Dermis blood vessel endothelial cell (primary cell): ENCODE measurements around the gene KRT82. TPM values are rescaled to one million over a fixed set of nuclear protein-coding genes. Genes with fewer than 3 reads are reported as not detected.
"Not testable (repeated sequence)": the region's sequence is repeated elsewhere in the genome, so short reads cannot be mapped to it uniquely, and the experiment has no call there.

Experiments
- DNase-seq: peaks from one replicate; pipeline ENCODE4 v3.0.0; 2010
- total RNA-seq: library from RNA; depleted of rRNA; stranded (reverse); fragments of >200 nt; gene quantifications from 2 replicates; pipeline ENCODE4 v1.2.3, GENCODE V29; 2014

Gene KRT82
- total RNA-seq, 1 donor from 2014 or later = not detected

DNA sequence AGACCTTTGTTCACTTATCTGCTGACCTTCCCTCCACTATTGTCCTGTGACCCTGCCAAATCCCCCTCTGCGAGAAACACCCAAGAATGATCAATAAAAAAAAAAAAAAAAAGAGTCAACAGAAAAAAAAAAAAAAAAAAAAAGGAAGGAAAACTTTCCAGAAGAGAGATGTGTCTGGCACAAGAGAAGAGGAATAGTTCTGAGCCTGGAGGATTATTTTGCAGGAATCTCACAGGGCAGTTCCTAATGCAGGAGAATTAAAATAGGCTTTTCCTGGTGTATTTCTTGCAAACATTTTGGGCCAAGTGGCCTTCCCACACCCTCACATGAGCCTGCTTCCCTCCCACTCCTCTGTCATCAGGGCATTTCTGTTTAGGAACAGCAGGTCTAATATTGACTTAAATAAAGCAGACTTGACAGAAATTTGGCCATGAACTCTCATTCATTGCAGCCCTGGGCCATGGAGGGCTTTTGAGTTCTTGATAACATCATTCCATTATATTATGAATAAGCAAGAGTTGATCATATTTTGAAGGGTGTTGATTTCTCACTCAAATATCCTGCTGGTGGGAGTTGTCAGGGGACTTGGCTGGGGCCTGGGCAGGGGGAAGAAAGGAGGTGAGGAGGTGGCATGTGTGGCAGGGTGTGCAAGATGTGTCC is 4.6 kb upstream of the KRT82 start:
- DNase-seq = not testable (repeated sequence)

DNA sequence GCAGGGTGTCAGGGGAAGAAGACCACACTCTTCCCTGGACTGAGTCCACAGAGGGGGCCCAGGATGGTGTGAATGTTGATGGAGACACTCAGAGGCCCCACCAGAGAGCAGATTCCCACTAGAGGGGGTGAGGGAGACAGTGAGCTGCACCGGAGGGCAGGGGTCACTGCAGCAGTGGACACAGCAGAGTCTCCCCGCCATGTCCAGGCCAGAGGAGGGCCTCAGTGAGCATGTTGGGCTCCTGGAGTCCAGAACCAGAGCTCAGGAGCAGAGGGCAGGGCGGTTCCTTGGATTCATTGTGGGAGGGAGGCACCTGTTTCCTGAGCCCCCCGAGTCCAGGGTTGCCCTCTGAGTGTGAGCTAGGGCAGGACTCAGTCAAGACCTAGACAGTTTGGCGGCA is 1.8 kb upstream of the KRT82 start:
- DNase-seq = no peak

DNA sequence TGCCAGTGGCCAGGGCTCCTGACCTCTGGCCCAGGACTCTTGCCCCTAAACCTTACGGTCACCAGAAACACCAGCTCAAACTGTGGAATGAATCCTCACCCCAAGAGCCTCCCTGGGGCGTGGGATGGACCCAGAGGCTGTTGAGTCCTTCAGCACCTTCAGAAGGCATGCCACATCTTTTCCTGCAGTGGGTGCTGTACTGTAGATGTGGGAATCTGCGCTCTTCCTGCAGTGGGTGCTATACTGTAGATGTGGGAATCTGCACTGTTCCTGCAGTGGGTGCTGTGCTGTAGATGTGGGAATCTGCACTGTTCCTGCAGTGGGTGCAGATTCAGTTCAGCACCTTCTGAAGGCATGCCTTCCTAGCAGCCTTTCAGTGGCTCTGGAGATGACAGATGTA is 1.2 kb downstream of the KRT82 start:
- no peak for DNase-seq

DNA sequence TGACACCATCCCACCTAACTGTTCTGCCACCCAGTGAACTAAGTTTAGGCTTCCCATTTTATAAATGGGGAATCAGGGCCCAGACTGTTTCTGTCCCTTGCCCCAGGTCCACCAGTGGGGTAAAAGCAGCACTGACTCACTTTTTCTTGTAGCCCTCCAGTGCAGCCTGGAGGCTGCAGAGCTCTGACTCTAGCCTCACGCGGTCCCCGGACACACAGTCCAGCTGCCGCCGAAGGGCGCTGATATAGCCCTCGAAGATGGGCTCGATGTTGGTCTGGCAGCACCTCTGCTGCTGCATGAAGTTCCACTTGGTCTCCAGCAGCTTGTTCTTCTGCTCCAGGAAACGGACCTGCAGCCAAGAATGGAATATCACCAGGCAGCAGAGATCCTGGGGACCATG is 2.6 kb downstream of the KRT82 start:
- DNase-seq = no peak

DNA sequence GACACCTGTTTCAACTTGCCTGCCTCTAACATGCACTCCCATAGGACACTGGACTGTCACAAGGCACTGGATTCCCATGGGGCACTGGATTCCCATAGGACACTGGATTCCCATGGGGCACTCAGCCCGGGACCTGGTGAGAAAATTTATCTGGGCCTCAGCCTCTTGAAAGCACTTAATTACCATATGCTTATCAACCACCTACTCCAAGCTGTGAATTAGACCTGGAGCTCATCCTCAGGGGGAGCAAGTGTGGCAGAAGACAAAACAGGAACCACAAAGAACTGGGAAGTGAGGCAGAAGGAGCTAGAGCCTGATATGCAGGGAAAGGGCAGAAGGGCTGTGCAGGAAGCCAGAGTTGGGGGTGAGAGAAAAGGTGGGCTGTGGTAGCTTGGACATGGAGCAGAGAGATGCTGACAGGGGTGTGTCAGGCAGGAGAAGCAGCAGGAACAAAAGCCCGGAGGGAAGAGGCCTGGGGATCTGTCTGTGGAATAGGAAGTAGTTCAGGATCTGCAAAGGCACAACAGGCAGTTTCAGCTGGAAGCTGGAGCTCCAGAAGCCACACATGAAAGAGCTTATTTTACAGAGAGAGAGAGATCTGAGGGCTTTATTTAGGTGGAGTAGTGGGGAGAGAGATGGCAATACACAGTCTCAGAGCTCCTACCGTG is 3.1 kb downstream of the KRT82 start:
- no peak for DNase-seq

DNA sequence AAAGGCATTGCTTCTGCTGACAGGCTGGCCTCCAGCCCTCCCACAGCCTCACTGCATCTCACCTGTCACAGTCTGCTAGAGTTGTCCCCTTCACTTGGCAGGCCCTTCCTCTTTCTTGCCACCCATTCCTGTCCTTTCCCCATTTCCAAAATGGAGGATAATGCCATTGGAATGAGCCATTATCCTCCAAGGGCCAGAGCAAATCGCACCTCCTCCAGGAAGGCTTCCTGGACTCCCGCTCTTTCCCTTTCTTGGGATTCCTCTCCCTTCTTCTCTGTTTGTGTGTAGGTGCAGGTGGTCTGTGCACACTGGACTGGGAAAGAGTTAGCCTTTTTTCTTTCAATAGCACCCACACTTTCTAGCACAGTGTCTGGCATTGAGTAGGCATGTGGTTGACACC is 3.8 kb downstream of the KRT82 start:
- no peak for DNase-seq

DNA sequence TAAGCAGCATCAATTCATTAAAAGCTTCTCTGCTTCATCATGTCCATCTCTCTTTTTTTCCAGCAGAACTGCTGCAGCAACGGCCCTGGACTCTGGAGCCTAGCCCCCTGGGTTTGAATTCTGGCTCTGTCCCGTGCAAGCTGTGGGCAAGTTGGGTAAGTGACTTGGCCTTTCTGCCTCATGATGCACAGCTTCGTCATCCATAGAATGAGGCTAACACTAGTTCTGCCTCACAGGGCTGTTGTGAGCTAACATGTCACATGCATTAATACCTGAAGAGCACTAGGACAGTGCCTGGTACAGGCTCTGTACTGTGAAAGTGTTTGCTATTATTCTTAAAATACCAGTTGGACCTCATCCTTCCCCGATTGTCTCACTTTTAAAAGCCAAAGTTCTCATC is 4.2 kb downstream of the KRT82 start:
- DNase-seq = no peak

DNA sequence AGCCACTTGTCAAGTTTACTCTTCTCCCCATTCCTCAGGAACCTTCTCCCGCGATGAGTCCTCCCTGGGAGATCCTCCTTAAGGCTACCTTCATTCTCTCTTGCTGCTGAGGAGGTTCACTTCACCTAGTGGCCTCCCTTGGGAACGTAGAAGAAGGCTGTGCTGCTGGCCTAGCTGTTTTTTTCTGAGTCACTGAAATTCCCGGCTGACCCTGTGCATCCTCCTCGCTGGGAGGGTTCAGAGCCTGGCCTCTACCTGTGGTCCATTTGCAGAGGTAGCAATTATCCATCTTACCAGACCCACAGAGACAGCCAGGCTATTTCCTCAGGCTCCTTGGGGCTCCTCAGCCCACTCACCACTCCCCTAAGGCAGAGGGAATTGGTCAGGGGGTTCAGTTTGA is 4.6 kb downstream of the KRT82 start:
- no peak for DNase-seq

DNA sequence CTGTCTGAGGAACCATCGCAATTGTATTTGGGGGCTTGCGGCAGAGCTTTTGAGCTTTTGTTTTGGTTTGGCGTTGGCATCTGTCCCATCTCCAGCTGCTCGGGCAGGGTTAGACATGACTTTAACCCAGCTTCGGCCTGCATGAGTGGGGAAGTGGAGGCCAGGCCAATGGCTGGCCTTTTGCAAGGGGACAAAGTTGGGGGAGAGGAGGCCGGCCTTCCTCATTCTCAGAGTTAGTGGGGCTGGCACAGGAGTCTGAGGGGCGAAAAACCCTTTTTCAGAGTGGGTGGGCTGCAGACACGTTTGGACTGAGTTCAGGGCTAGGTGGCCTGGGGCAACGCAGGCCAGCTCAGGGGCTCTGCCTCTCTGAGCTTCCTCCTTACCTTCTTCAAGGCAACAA is 5.2 kb downstream of the KRT82 start:
- no peak for DNase-seq

DNA sequence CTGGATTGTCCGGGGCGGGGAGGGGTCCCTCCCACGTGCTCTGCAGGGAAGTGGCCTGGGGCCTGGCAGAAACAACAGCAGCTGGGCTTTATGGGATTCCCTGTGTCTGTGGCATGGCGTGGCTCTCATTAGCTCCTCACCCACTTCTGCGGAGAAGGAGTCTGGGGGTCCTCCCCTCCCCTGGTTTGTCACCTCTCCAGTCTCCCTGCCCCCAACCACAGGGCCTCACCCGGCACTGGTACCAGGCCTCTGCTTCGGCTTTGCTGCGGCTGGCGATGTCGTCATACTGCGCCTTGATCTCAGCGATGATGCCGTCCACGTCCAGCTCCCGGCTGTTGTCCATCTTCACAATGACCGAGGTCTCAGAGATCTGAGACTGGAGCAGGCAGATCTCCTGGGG is 6.4 kb downstream of the KRT82 start:
- DNase-seq = no peak

DNA sequence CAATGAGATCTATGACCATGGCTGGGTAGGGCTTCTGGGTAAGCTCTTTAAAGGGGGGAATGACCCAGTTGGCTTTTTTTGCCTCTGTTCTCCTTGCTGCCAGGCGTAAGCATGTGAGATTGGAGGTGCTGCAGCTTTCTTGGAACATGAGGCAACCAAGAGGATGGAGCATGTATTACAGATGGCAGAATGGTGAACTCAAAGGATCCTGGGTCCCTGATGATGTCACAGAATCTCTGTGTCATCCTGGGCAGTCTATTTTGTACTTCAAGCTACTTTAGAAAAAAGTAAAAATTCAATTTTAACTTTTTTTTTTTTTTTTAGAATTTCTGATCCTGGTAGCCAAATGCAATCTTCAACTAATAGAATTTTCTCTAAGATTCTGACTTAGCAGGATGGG is 8.0 kb downstream of the KRT82 start:
- DNase-seq = no peak

DNA sequence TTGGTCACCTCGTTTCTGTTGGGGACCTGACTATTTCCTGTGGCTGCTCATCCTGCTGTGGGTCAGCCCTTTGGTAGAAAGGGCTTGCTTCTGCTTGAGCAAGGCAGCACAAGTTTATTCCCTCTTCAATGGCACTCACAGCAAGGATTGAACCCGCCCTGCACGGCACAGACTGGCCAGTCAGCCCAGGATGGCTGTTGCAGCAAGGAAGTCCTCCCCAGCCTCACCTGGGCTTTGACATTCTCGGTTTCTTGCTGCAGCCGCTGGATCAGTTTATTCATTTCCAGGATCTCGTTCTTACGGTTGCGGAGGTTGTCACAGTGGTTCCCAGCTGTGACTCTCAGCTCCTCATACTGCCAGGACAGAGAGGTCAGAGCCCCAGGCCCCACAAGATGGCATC is 9.5 kb downstream of the KRT82 start:
- DNase-seq = no peak

DNA sequence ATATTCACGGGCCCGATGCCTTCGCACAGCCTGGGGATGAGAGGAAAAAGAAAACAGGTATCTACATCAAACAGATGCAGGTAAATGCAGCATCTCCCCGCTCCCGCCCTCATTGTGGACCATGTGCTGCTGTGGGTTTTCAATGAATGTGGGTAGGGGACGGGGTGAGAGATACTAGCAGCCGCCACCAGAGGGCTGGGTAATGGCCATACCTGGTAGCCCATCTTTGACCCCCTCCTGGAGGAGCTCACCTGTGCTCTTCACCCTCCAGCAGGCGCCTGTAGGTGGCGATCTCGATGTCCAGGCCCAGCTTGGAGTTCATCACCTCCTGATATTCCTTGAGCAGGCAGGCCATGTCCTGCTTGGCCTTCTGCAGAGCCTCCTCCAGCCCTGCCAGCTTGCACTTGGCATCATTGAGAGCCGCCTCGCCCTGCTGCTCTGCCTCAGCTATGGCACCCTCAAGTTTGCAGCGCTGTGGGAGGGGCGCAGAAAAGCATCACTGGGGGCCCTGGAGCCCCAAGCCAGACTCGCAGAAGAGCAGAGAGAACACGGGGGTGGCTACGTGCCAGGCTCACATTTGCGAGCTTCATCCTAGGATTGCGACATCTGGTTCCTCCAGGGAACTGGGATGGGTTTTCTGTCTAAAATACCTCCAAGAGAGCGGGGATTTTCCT is 10.2 kb downstream of the KRT82 start:
- DNase-seq = no peak

DNA sequence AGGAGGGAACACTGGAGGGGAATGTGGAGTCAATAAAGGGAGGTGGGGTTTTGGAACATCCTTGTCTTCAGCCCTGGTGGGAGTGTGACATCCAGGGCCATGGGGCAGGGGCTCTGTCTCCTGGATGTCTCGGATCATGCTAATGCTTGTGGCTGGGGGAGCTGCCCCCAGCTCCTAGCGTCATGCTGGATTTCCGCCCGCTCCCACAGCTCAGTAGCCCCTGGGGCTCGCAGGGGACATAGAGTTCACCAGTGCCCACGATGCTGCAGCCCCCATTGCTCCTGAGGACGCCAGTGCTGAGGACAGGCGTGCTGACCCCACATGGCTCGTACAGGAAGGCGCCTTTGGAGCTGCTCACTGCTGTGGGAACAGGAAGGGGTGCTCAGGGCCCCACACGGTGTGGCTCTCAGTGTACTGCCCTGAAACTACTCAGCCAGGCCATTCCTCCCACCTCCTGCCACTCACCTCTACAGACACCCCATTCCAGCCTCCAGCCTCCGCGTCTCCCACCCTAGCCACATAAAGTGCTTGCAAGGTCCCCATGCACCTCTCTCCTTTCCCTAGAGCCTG is 11.2 kb downstream of the KRT82 start:
- DNase-seq = no peak

DNA sequence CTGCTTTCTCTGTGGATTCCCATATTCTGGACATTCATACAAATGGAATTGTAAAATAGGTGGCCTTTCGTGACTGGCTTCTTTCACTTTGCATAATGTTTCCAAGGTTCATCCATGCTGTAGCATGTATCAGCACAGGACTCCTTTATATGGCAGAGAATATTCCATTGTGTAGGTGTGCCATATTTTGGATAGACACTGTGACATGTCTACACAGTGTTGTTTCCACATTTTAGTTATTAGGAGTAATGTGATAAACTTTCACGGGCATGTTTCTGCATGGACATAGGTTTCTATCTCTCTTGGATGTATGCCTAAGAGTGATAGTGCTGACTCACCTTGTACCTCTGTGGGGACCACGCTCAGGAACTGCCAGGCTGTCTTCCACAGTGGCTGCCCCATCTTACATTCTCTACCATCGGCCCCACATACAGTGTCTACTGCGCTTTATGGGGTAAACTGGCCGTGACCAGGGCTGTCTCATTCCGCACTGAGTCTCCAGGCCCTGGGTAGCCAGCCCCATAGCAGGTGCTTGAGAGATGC is 13.6 kb downstream of the KRT82 start:
- no peak for DNase-seq

DNA sequence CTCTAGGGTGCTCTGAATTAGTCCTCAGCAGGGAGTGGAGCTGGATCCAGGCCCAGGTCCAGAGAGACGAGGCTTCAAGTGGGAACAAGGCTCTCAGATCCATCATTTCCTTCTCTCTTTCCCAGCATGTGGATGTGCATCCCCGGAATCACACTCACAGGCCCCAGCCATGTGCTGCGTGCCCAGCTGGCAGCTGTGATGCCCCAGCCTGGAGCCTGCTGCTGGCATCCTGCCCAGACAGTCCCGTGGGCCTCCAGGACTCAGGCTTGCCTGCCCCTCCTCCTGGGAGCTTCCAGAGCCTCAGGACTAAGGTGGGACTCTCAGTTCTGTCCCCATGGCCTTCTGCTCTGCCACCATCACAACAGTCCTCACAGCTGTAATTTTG is 14.5 kb downstream of the KRT82 start:
- peak; percentile 10 for DNase-seq

DNA sequence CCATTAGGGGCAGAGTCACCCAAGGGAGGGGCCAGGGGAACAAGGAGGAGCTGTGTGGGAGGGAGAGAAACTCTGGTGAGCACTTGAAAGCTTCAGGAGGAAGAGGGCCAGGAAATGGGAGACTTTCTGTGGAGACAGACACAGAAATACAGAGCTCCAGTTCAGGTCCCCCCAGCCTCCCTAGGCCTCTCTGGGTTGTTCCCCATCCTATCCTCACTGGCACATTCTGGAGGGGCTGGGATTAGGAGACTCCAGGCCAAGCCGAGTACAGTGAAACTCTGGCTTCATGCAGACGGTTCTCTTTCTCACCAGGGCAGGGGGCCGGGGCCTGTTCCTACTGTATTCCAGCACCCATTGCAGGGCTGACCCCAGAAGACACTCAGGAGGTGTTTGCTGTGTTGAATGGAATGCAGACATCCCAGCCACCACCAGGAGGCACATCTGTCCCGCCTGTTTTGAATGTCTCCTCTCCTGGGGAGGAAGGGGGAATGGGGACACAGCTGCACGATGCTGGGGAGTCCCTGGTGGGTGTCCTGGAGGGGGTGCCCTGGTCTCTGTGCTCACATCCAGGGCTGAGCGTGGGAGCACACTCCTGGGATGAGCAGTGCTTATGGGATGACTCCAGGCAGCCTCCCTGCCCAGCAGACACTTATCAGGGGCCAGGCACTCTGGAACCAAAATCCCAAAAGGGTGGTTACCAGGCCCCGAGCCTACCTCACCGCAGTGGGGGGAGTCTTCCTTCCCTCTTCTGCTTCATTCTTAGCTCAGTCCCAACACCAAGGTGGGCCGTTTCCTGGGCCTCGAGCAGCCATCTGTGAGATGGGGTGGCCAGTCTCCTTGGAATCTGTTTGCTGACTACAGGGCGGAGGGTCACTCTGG is 15.2 kb downstream of the KRT82 start:
- DNase-seq = peak; percentile 36

DNA sequence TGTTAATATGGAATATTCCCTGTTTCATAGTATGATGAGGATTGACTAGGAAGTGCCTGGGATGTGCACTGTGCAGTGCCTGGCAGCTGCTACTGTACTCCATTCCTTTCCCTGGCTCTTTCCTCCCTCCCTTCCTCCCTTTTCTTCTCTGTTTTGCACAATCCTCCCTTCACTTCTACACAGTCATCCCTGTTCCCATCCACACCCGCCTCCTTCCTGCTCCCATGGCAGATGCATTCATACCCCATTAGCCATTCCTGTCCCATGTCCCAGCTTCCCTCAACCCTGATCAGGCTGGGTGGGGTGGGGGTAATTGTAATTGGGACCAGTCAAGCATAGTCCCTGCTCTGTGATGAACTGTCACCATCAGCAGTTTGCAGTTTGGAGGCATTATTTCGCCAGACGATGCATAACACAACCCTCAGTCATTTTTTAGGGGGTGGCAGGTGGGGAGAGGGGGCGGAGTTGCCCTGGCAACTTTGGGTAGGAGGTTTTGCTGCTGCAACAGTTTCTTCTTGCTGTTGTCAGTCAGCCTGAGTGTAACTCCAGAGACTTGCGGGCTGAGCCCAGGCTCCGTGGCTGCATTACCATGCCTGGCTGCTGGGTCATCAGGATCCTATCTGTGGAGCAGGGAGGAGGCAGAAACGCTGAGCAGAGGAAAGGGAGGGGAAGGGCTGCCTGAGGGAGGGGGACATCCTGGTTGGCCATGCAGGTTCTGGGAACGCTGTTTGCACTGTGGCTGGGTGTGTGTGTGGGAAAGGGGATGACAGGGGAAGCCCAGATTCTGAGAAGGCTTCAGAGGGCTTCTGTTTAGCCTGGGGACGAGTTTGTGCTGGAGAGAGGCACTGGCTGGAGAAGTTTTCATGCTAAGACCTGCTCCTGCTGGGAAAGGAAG is 16.6 kb downstream of the KRT82 start:
- DNase-seq = no peak

DNA sequence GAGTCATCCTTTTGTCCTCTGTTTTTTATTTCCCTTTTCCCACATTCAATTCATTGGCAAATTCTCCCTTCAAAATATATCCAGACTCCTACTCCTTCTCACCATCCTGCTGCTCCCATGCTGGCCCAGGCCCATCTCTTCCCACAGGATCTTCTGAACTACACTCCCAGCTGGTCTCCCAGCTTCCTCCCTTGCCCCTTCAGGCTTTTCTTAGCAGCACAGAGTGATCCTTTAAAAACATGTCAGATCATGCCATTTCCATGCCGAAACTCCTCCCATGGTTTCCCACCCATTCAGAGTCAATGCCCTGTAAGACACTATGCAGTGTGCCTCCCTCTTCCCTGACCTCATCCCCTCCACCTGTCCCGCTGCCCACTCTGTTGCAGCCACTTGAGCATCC is 18.3 kb downstream of the KRT82 start:
- no peak for DNase-seq

DNA sequence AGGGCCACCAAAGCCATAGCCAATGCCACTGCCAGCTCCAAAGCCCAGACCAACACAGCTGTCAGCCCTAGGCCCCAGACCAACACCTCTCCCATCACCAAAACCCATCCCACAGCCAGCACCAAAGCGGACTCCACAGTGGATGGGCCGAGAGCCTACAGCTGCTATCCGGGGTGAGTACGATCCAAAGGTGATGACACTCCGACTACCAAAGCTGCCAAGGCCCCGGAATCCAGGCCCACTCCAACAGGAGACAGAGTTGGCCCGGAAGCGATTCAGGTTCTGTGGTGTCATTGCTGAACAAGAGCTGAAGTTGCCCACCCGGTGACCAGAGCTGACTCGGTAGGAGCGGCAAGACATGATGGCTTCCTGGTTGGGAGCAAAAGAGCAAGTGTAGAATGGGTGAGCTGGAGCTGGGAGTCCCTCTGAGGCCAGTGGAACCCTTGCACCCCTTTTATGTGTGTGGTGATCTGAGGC is 20.9 kb downstream of the KRT82 start, which contains the start of gene KRT84:
KRT84 (minus strand) TSS at position 427 of the 477 bp plus-strand sequence; CDS start at position 360, 67 bp downstream.
- DNase-seq = no peak

DNA sequence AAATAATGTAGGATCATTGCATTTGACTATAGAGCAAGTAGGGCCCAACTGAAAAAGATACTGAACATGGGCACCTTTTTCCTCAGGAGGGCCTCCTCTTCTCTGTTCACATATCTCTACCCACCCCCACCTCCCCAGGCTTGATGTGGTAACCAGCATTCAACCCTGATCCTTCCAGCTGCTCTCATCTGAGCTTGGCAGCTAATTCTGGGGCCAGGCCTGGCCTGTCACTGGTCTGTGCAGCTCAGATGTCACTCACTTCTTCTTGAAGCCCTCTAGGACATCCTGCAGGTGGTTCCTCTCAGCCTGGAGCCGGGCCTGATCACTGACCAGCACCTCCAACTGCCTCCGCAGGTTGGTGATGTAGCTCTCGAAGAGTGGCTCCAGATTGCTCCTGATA is 22.8 kb downstream of the KRT82 start:
- DNase-seq = no peak
